ENCODE results near the gene MAPK9.

- TF ChIP-seq POLR2A (IDR thresholded peaks at IDR 0.05; ENCODE audit: low read depth, low read length) (no peak), TAF1 (IDR thresholded peaks at IDR 0.05; ENCODE audit: low read depth, low read length) (no peak), SPI1 (IDR thresholded peaks at IDR 0.05; ENCODE audit: low read depth, low read length) (no peak), POLR2AphosphoS5 (IDR thresholded peaks at IDR 0.05; ENCODE audit: low read depth, low read length) (no peak), POU2F2 (IDR thresholded peaks at IDR 0.05; ENCODE audit: low read depth, low read length) (no peak)
Observed at GRCh38 chr5:180235077-180235476, 56.8 kb downstream of the MAPK9 start.

All from GM12891 (cell line).